ENCODE results near the gene APOA5.
"Not testable (repeated sequence)": the region's sequence is repeated elsewhere in the genome, so short reads cannot be mapped to it uniquely, and the experiment has no call there.

Gene APOA5

GRCh38 chr11:116774661-116775060 lies 17.0 kb downstream of the APOA5 start:
- DNase-seq (ENCODE audit: low read depth in 2 of 3, low spot score in 2 of 3), result no peak

- DNase-seq (ENCODE audit: low read depth in 2 of 3, low spot score in 2 of 3), result no peak
Measured at GRCh38 chr11:116773203-116774097, 18.2 kb downstream of the APOA5 start.

- peak; percentile 88 to 97 (median 91) for DNase-seq (ENCODE audit: low read depth in 2 of 3, low spot score in 2 of 3)
Measured at GRCh38 chr11:116772443-116773202, 19.1 kb downstream of the APOA5 start, which contains the start of gene BUD13. Gene BUD13, minus strand, starts transcription at chr11:116772987. Its CDS starts 23 bp downstream, at chr11:116772964.

GRCh38 chr11:116771935-116772334 lies 19.7 kb downstream of the APOA5 start:
- DNase-seq (ENCODE audit: low read depth in 2 of 3, low spot score in 2 of 3), result no peak

GRCh38 chr11:116762132-116762531 lies 29.5 kb downstream of the APOA5 start:
- DNase-seq (ENCODE audit: low read depth in 2 of 3, low spot score in 2 of 3), result no peak

- not testable (repeated sequence) for DNase-seq (ENCODE audit: low read depth in 2 of 3, low spot score in 2 of 3)
Measured at GRCh38 chr11:116756044-116756443, 35.6 kb downstream of the APOA5 start.

- DNase-seq (ENCODE audit: low read depth in 2 of 3, low spot score in 2 of 3), result no peak
Measured at GRCh38 chr11:116750070-116750718, 41.5 kb downstream of the APOA5 start.

GRCh38 chr11:116742104-116742503 lies 49.6 kb downstream of the APOA5 start:
- no peak for DNase-seq (ENCODE audit: low read depth in 2 of 3, low spot score in 2 of 3)

- no peak for DNase-seq (ENCODE audit: low read depth in 2 of 3, low spot score in 2 of 3)
Measured at GRCh38 chr11:116740741-116741140, 50.9 kb downstream of the APOA5 start.

All from activated CD8-positive, alpha-beta memory T cell treated with anti-CD3 and anti-CD28 coated beads for 48 hours (primary cell).